Sciatic nerve (tissue), 2 donors: Measurements from ENCODE around the gene SPDYE6. TPM values are rescaled to one million over a fixed set of nuclear protein-coding genes. Genes with fewer than 3 reads are reported as not detected.
"Not testable (repeated sequence)": the region's sequence is repeated elsewhere in the genome, so short reads cannot be mapped to it uniquely, and the experiment has no call there.

Source experiments
- ATAC-seq: fragments of 200-7000 bp; cut with Tn5 transposase; one replicate; pipeline ENCODE4 v1.9.1; 2020; ENCODE audit warnings: mild to moderate bottlenecking, moderate library complexity
- DNase-seq: peaks from one replicate; pipeline ENCODE4 v3.0.0-alpha.2; 2020; ENCODE audit warnings: low spot score
- intact Hi-C: fragments of 100-400 bp; cut with DNase I; formaldehyde crosslinking; loops from one replicate; pipeline ENCODE4 v1.14.2; 2022
- total RNA-seq: library from RNA; stranded (reverse); fragmentation: NEBNext Ultra II Directional; extraction: Animal tissue kit (Norgen Biotek cat#: 25700); gene quantifications from one replicate; pipeline ENCODE4 v1.2.1, GENCODE V29; 2021
- donor health status: DM: no; HTN: no; CAD: no.
- donor health status: DM: no; HTN: no; CAD: no.

SPDYE6 gene
- total RNA-seq, 1 donor from 2014 or later = not detected

DNA sequence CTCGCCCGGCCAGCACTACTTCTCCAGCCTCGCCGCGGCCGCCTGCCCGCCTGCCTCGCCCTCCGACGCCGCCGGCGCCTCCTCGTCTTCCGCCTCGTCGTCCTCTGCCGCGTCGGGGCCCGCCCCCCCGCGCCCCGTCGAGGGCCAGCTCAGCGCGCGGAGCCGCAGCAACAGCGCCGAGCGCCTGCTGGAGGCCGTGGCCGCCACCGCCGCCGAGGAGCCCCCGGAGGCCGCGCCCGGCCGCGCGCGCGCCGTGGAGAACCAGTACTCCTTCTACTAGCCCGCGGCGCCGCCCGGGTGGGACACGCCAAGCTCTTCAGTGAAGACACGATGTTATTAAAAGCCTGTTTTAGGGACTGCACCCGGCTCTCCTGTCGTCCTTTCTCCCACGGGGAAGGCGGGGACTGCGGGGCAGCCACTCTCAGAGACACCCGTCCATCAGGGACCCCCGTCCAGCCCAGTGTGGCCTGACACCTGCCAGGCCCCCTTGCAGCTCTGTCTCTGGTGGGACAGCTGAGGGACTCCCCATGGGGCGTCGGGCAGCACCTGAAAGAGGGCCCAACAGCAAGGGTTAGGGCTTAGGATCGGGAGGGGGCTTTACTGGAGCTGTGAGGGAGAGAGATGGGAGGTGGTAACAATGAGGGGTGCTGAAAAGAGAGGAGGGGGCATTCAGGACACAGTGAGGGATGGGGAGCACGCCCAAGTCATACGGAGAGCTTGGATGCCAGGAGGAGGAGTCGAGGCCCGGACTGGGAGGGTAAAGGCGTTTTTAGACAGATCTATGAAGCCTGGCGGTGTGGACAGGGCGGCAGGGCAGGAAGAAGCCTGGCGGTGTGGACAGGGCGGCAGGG is 34.7 kb downstream of the SPDYE6 start:
- ATAC-seq (no peak), DNase-seq (no peak)
- intact Hi-C loops = no loop called here

DNA sequence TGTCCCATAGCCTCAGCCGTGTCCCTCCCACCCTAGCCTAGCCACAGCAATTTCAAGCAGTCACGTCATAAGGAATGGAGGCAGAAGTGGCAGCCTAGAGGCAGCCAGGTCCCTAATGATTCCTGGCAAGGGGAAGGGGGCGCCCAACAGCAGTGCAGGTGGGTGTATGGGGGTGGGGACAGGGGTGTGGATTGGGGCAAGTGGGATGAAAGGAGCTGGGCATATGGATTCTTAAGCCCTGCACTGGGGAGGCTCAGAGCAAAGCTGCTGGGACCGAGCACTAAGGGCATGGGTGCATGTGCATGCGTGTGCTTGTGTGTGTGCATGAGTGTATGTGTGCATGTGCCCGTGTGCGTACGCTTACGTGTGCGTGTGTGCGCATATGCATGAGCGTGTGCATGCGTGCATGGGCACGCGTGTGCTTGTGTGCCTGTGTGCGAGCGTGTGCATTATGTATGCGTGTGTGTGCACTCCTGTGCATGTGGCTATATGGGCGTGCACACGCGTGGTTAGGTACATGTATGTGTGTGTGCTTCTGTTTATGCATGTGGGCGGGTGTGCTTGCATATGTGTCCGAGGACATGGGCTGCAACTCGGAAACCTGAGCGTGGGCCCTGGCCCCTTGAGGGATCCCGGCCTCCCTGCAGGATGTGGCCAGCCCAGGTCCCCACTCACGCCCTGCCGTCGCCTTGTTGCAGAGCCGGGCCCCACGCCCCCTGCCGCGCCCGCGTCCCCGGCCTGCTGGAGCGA is 35.5 kb downstream of the SPDYE6 start:
- ATAC-seq (no peak), DNase-seq (no peak)
- intact Hi-C loops = no loop called here

DNA sequence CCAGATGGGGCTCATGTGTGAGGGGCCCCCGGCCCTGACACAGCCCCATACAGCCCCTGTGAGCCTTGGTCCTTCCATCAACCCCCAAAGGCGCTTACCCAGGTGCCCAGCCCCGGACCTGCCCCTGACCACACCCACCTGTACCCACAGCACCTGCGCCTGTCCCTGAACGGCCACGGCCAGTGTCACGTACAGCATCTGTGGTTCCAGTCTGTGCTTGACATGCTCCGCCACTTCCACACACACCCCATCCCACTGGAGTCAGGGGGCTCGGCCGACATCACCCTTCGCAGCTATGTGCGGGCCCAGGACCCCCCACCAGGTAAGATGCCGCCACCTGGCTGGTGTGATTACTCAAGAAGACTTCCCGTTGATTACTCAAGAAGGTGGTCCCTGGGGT is 36.1 kb downstream of the SPDYE6 start:
- ATAC-seq = no peak
- DNase-seq = no peak
- intact Hi-C loops = no loop called here

- intact Hi-C loops = no loop called here
- DNase-seq (no peak), ATAC-seq (no peak)
Observed at GRCh38 chr7:102319671-102320070, 36.6 kb downstream of the SPDYE6 start.

DNA sequence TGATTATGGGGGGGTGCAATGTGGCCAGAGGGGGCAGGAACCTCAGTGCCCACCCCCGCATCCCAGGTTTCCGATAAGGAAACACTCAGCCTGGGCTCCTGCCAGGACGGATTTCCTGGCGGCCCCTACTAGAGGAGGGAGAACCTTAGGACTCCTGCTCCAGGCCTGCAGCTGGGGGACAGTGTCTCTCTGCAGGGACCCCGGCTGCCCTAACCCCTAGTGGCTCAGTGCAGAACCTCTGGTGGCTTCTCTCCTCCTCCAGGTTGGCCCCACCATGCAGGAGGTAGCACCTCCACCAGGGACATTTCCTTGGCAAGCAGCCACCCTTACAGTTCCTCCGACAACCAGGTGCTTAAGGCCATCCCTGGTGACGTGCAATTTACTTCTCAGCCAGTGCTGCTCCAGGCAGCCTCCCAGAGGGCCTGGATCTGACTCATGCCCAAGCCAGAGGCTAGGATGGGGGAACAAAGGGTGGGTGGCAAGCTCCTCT is 37.7 kb downstream of the SPDYE6 start:
- intact Hi-C loops = no loop called here
- ATAC-seq (no peak), DNase-seq (no peak)

DNA sequence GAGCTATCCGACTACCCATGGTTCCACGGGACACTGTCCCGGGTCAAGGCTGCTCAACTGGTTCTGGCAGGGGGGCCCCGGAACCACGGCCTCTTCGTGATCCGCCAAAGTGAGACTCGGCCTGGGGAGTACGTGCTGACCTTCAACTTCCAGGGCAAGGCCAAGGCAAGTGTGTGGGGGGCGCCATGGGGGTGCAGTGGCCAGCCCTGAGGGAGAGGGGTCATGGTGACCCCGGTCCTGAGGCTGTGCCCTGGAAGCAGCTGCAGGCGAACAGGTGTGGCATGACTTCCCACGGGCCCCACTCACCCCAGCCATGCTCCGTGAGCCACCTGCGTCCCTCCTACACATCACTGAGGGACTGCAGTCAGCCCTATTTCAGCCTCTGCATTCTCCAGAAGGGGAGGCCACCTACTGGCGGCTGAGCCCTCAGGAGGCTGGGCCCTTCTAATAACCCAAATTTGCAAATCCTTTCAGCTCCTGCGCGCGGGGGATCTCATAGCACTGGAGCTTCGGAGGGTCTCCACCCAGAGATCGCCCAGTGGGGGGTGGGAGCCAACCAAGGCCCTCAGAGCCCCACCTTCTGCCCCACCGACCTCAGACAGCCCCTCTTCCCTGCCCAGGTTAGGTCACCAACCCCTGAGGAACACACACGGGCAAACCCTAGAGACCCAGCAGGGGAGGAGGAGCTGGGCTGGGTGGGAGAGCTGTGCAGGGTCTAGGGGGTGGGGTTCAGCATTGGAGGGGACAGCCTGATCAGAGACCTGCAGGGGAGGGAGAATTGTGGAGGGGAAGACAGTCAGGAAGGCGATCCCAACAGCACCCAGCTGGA is 38.8 kb downstream of the SPDYE6 start:
- DNase-seq (no peak), ATAC-seq (no peak)
- intact Hi-C loops = no loop called here

GRCh38 chr7:102313997-102314780 is 42.1 kb downstream of the SPDYE6 start:
- ATAC-seq (no peak), DNase-seq (no peak)
- intact Hi-C loops = no loop called here

GRCh38 chr7:102312317-102312716 is 43.9 kb downstream of the SPDYE6 start:
- intact Hi-C loops = no loop called here
- DNase-seq (no peak), ATAC-seq (no peak)

- ATAC-seq (no peak), DNase-seq (no peak)
- intact Hi-C loops = no loop called here
Observed at GRCh38 chr7:102310414-102310815, 45.8 kb downstream of the SPDYE6 start.

GRCh38 chr7:102306916-102307677 is 49.1 kb downstream of the SPDYE6 start:
- peak; percentile 66 for ATAC-seq
- DNase-seq = no peak
- intact Hi-C loops = no loop called here

- ATAC-seq (no peak), DNase-seq (no peak)
- intact Hi-C loops = no loop called here
Observed at GRCh38 chr7:102305414-102306268, 50.6 kb downstream of the SPDYE6 start.

GRCh38 chr7:102304668-102305067 is 51.6 kb downstream of the SPDYE6 start:
- intact Hi-C loops = no loop called here
- ATAC-seq = no peak
- no peak for DNase-seq

- ATAC-seq (no peak), DNase-seq (no peak)
- intact Hi-C loops = no loop called here
Observed at GRCh38 chr7:102303669-102304422, 52.4 kb downstream of the SPDYE6 start.

DNA sequence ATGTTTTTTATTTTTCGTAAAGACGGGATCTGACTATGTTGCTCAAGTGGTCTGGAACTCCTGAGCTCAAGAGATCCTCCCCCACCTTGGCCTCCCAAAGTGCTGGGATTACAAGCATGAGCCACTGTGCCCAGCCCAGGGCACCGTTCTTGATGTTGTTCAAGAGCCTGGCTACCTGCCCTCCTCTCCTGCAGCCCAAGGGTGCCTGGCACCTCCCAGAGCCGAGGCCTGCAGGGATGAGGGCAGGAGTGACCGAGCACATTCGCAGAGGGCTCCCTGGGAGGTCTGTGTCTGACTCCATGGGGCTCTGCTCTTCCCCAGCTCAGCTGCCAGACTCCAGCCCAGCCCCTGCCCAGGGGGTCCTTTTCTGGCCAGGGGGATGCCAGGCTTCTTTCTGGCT is 54.2 kb downstream of the SPDYE6 start:
- DNase-seq (no peak), ATAC-seq (no peak)
- intact Hi-C loops = no loop called here

DNA sequence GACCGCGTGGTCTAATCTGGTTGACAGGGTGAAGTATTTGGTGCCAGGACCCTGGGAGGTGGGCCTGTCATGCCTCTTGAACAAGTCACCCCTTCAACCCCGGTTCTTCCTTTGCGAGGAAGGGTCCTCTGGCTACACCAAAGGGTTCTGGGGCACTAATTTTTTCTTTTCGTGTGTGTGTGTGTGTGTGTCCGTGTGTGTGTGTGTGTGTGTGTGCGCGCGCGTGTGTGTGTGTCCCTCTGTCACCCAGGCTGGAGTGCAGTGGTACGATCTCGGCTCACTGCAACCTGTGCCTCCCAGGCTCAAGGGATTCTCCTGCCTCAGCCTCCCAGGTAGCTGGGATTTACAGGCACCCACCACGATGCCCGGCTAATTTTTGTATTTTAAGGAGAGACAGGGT is 54.9 kb downstream of the SPDYE6 start:
- ATAC-seq, intact Hi-C loops, DNase-seq: not testable (repeated sequence)

- ATAC-seq (no peak), DNase-seq (no peak)
- intact Hi-C loops = no loop called here
Observed at GRCh38 chr7:102300643-102301221, 55.5 kb downstream of the SPDYE6 start.
